Kidney (tissue), 14 donors: ENCODE measurements around the gene MSRB2. TPM values are rescaled to one million over a fixed set of nuclear protein-coding genes. Genes with fewer than 3 reads are reported as not detected.
"Not testable (repeated sequence)": the region's sequence is repeated elsewhere in the genome, so short reads cannot be mapped to it uniquely, and the experiment has no call there.

ENCODE experiments used
- DNase-seq, 5 donors: peaks; one replicate each; pipeline ENCODE4 v3.0.0-alpha.2; 2013 to 2020
- FAIRE-seq: peaks from 2 replicates; lab custom pipeline; 2012; peaks lifted over from hg19 to GRCh38; lab: Jason Lieb, UNC
- H3K27ac ChIP-seq, 2 donors: one replicate each; pipeline ENCODE4 v1.7.0; 2013; ENCODE audit warnings: low read depth in 2 of 2, low read length in 2 of 2, inconsistent platforms in 1 of 2
- H3K27me3 ChIP-seq: one replicate; pipeline ENCODE4 v1.7.1; 2013; ENCODE audit warnings: low read length, inconsistent platforms; ENCODE audit not compliant: control insufficient read depth, insufficient read depth
- H3K36me3 ChIP-seq, 3 donors: one replicate each; pipeline versions ENCODE4 v1.7.0 to v1.7.1; 2013; ENCODE audit warnings: low read length in 3 of 3, control low read depth in 1 of 3, inconsistent platforms in 1 of 3; ENCODE audit not compliant: insufficient read depth in 3 of 3, control insufficient read depth in 2 of 3
- H3K4me1 ChIP-seq, 3 donors: one replicate each; pipeline versions ENCODE4 v1.7.0 to v1.7.1; 2013; ENCODE audit warnings: low read length in 3 of 3, inconsistent platforms in 1 of 3, low read depth in 1 of 3; ENCODE audit not compliant: control insufficient read depth in 2 of 3, insufficient read depth in 2 of 3
- H3K4me3 ChIP-seq, 3 donors: one replicate each; pipeline versions ENCODE4 v1.7.0 to v1.8.1; 2013; ENCODE audit warnings: low read length in 3 of 3, control low read depth in 1 of 3, inconsistent platforms in 1 of 3
- H3K9ac ChIP-seq, 3 donors: one replicate each; pipeline versions ENCODE4 v1.7.0 to v1.7.1; 2013; ENCODE audit warnings: low read length in 3 of 3, control low read depth in 1 of 3, inconsistent platforms in 1 of 3
- H3K9me3 ChIP-seq, 3 donors: one replicate each; pipeline versions ENCODE4 v1.7.0 to v1.7.1; 2013; ENCODE audit warnings: low read length in 3 of 3, control low read depth in 1 of 3, inconsistent platforms in 1 of 3; ENCODE audit not compliant: control insufficient read depth in 2 of 3, insufficient read depth in 1 of 3
- CTCF ChIP-seq: IDR thresholded peaks from 3 replicates; pipeline ENCODE4 v1.5.1; 2012; ENCODE audit warnings: mild to moderate bottlenecking, moderate library complexity, borderline replicate concordance; ENCODE audit not compliant: insufficient read depth; ENCODE audit errors: extremely low read depth
- intact Hi-C: fragments of 100-400 bp; cut with DNase I; formaldehyde crosslinking; loops from one replicate; pipeline ENCODE4 v1.11.1; 2022
- polyA plus RNA-seq: library from polyadenylated mRNA; stranded (reverse); fragments of 350-450 nt; fragmentation: Illumina TruSeq; extraction: RNeasy Lipid Tissue Mini Kit (QIAGEN cat#74804); gene quantifications from one replicate; pipeline ENCODE4 v1.2.3, GENCODE V29; 2014; ENCODE audit warnings: low read depth, low replicate concordance; ENCODE audit not compliant: insufficient read depth
- total RNA-seq: library from RNA; stranded (reverse); fragmentation: NEBNext Ultra II Directional; extraction: Animal tissue kit (Norgen Biotek cat#: 25700); gene quantifications from one replicate; pipeline ENCODE4 v1.2.1, GENCODE V29; 2021
- donor health status: control.
- donor health status: control.
- donor health status: control.
- donor health status: control.
- donor health status: control.
- donor health status: DM: yes; HTN: yes; CAD: no.
- donor health status: Normal renal cell carcinoma (clear cell type).

MSRB2 gene
- total and polyA plus RNA-seq, 2 donors from 2014 or later, result 39.9 to 131 TPM

GRCh38 chr10:23060918-23061317, 34.5 kb upstream of the MSRB2 start:
- Histone ChIP-seq H3K9ac (no peak overlapping the region), H3K27ac (no peak overlapping the region), H3K4me3 (no peak overlapping the region), H3K9me3 (no peaks in the 10 kb centered on the region), H3K4me1 (peaks cover 0 to 10% (median 9%) of the 10 kb centered on the region in 3 donors), H3K36me3 (no peaks in the 10 kb centered on the region), H3K27me3 (no peaks in the 10 kb centered on the region)
- no peak for TF ChIP-seq CTCF
- no peak for FAIRE-seq
- intact Hi-C loops, result no loop called here
- no peak for DNase-seq

GRCh38 chr10:23063045-23063972, 32.1 kb upstream of the MSRB2 start:
- Histone ChIP-seq H3K36me3 (no peaks in the 10 kb centered on the region), H3K9ac (peak overlapping the region in 1 of 3 donors; percentile 28), H3K4me3 (peak overlapping the region in 1 of 3 donors; percentile 40), H3K27ac (no peak overlapping the region), H3K9me3 (no peaks in the 10 kb centered on the region), H3K27me3 (no peaks in the 10 kb centered on the region), H3K4me1 (peaks cover 0 to 10% (median 9%) of the 10 kb centered on the region in 3 donors)
- no peak for TF ChIP-seq CTCF
- FAIRE-seq, result no peak
- DNase-seq, result peak in 3 of 5 donors; percentile 47 to 80 (median 62)
- intact Hi-C loops, result no loop called here

- intact Hi-C loops, result no loop called here
- H3K4me1 ChIP-seq, result peaks cover 0 to 10% (median 9%) of the 10 kb centered on the region in 3 donors
- peak overlapping the region in 1 of 3 donors; percentile 40 for H3K4me3 ChIP-seq
- H3K27me3 ChIP-seq, result no peaks in the 10 kb centered on the region
- no peak for TF ChIP-seq CTCF
- FAIRE-seq (no peak), DNase-seq (peak in 4 of 5 donors; percentile 79 to 92 (median 86))
- H3K27ac ChIP-seq, result no peak overlapping the region
- peak overlapping the region in 1 of 3 donors; percentile 28 for H3K9ac ChIP-seq
- H3K9me3 ChIP-seq, result no peaks in the 10 kb centered on the region
- no peaks in the 10 kb centered on the region for H3K36me3 ChIP-seq
These were observed 31.2 kb upstream of the MSRB2 start for GRCh38 chr10:23063973-23064812.

GRCh38 chr10:23064813-23065114, 30.6 kb upstream of the MSRB2 start:
- H3K4me1 ChIP-seq, H3K27ac ChIP-seq, H3K9ac ChIP-seq, intact Hi-C loops, H3K4me3 ChIP-seq, DNase-seq, FAIRE-seq, H3K27me3 ChIP-seq, H3K9me3 ChIP-seq, H3K36me3 ChIP-seq: not testable (repeated sequence)
